Sigmoid colon (tissue), 7 donors: Measurements from ENCODE around the gene TLCD1. TPM values are rescaled to one million over a fixed set of nuclear protein-coding genes. Genes with fewer than 3 reads are reported as not detected.
"Not testable (repeated sequence)": the region's sequence is repeated elsewhere in the genome, so short reads cannot be mapped to it uniquely, and the experiment has no call there.

Source experiments
- DNase-seq: peaks from one replicate; pipeline ENCODE4 v3.0.0-alpha.2; 2019
- H3K27ac ChIP-seq, 4 donors: fragments of 200-600 bp; sonication (generic); one replicate each; pipeline ENCODE4 v1.5.1; 2016 to 2019; ENCODE audit warnings: mild to moderate bottlenecking in 1 of 4
- H3K27me3 ChIP-seq, 3 donors: fragments of 200-600 bp; sonication (generic); one replicate each; pipeline ENCODE4 v1.5.1; 2019; ENCODE audit warnings: mild to moderate bottlenecking in 1 of 3
- H3K36me3 ChIP-seq, 4 donors: fragments of 200-600 bp; sonication (generic); one replicate each; pipeline ENCODE4 v1.5.1; 2016 to 2019
- H3K4me1 ChIP-seq, 4 donors: fragments of 200-600 bp; sonication (generic); one replicate each; pipeline ENCODE4 v1.5.1; 2017 to 2019
- H3K4me3 ChIP-seq, 4 donors: fragments of 200-600 bp; sonication (generic); one replicate each; pipeline ENCODE4 v1.5.1; 2017 to 2019; ENCODE audit warnings: mild to moderate bottlenecking in 2 of 4, moderate library complexity in 1 of 4
- H3K9me3 ChIP-seq, 4 donors: fragments of 200-600 bp in 3 of 4; sonication (generic) in 3 of 4; one replicate each; pipeline versions ENCODE4 v1.5.1 to v1.6.1; 2013 to 2019
- CTCF ChIP-seq, 4 experiments: fragments of 450-650 bp in 3 of 4; fragments of 200-600 bp in 1 of 4; IDR thresholded peaks; one replicate each; pipeline ENCODE4 v1.5.1; 2016 to 2019; ENCODE audit warnings: antibody characterized with exemption in 4 of 4, mild to moderate bottlenecking in 3 of 4, moderate library complexity in 2 of 4
- EP300 ChIP-seq, 4 donors: sonication (generic); formaldehyde crosslinking; IDR thresholded peaks; one replicate each; pipeline ENCODE4 v1.6.1; 2017; ENCODE audit warnings: antibody characterized with exemption in 4 of 4
- POLR2A ChIP-seq, 2 donors: fragments of 450-650 bp; IDR thresholded peaks; one replicate each; pipeline ENCODE4 v1.6.1; 2016; ENCODE audit warnings: antibody characterized with exemption in 2 of 2, mild to moderate bottlenecking in 2 of 2, moderate library complexity in 2 of 2
- POLR2AphosphoS5 ChIP-seq, 4 donors: sonication (generic); formaldehyde crosslinking; IDR thresholded peaks; one replicate each; pipeline ENCODE4 v1.6.1; 2017; ENCODE audit warnings: antibody characterized with exemption in 4 of 4
- WGBS, 2 donors: extraction: QIAGEN DNeasy Blood & Tissue Kit; methylation state at CpG; one replicate each; pipeline ENCODE4 v1.1.7; 2013; 5-methylcytosine and 5-hydroxymethylcytosine counted together
- intact Hi-C: fragments of 100-400 bp; cut with DNase I; formaldehyde crosslinking; loops from one replicate; pipeline ENCODE4 v1.15.1; 2023
- polyA plus RNA-seq, 3 donors: library from polyadenylated mRNA; stranded (reverse); fragments of 200-250 nt; gene quantifications; one replicate each; pipeline ENCODE4 v1.2.3, GENCODE V29; 2013
- total RNA-seq, 4 donors: library from RNA; depleted of rRNA; stranded (reverse); fragments of >200 nt; gene quantifications; one replicate each; pipeline ENCODE4 v1.1.0, GENCODE V29; 2016
- donor health status: healthy with polysubstance abuse.
- donor health status: Bipolar disorder and iron deficiency.
- donor health status: healthy.

TLCD1 gene
- total and polyA plus RNA-seq, 7 donors: 0.66 to 14.2 (median 2.1) TPM; not detected in 2

GRCh38 chr17:28720997-28721329, 5.1 kb downstream of the TLCD1 start:
- H3K4me1 ChIP-seq: peaks cover 0 to 75% (median 59%) of the 10 kb centered on the region in 4 donors
- not testable (repeated sequence) for H3K27me3 ChIP-seq, H3K9me3 ChIP-seq
- H3K36me3 ChIP-seq: peaks cover 17 to 38% (median 27%) of the 10 kb centered on the region in 4 donors
- peak; percentile 63 for DNase-seq
- H3K27ac ChIP-seq: peak overlapping the region in 3 of 4 donors; percentile 94 to 95 (median 94)
- WGBS, 2 donors: 7 to 33% methylated on average over 19 of the region's 19 CpGs
- intact Hi-C loops: loop anchor here (10.0 kb wide), 1 partner anchor 574 kb away; the partner anchor contains the start of gene NUFIP2
- TF ChIP-seq CTCF (IDR thresholded peaks at IDR 0.05): peak in 1 of 4 experiments; percentile 4
- peak overlapping the region; percentile 73 to 95 (median 84) for H3K4me3 ChIP-seq

- Histone ChIP-seq H3K4me1 (peaks cover 0 to 72% (median 57%) of the 10 kb centered on the region in 4 donors), H3K4me3 (peak overlapping the region; percentile 73 to 95 (median 84)), H3K9me3 (no peaks in the 10 kb centered on the region), H3K36me3 (peaks cover 17 to 43% (median 29%) of the 10 kb centered on the region in 4 donors), H3K27me3 (peaks cover 0 to 1% (median 0%) of the 10 kb centered on the region in 3 donors), H3K27ac (peak overlapping the region; percentile 91 to 95 (median 94))
- intact Hi-C loops: loop anchor here (10.0 kb wide), 1 partner anchor 574 kb away; the partner anchor contains the start of gene NUFIP2
- TF ChIP-seq EP300 (IDR thresholded peaks at IDR 0.05) (no peak), CTCF (IDR thresholded peaks at IDR 0.05) (peak in 1 of 4 experiments; percentile 6)
- WGBS, 2 donors: 1 to 3% methylated on average over 30 of the region's 30 CpGs
- no peak for DNase-seq
Observed at GRCh38 chr17:28720247-28720996, 5.6 kb downstream of the TLCD1 start.

GRCh38 chr17:28719021-28719433, 7.0 kb downstream of the TLCD1 start:
- H3K36me3 ChIP-seq: peaks cover 17 to 49% (median 39%) of the 10 kb centered on the region in 4 donors

GRCh38 chr17:28718333-28719020, 7.6 kb downstream of the TLCD1 start:
- peaks cover 15 to 49% (median 36%) of the 10 kb centered on the region in 4 donors for H3K36me3 ChIP-seq
- no peaks in the 10 kb centered on the region for H3K27me3 ChIP-seq
- no peak for DNase-seq
- no peak for TF ChIP-seq CTCF (IDR thresholded peaks at IDR 0.05)
- no peak for TF ChIP-seq EP300 (IDR thresholded peaks at IDR 0.05)
- TF ChIP-seq POLR2A (IDR thresholded peaks at IDR 0.05): no peak
- no peak for TF ChIP-seq POLR2AphosphoS5 (IDR thresholded peaks at IDR 0.05)
- 59 to 73% methylated on average over 18 of the region's 18 CpGs for WGBS, 2 donors
- peak overlapping the region; percentile 66 to 83 (median 78) for H3K4me3 ChIP-seq
- H3K27ac ChIP-seq: peak overlapping the region; percentile 91 to 95 (median 94)
- intact Hi-C loops: no loop called here
- H3K4me1 ChIP-seq: peaks cover 0 to 68% (median 54%) of the 10 kb centered on the region in 4 donors
- no peaks in the 10 kb centered on the region for H3K9me3 ChIP-seq

More at GRCh38 chr17:28719021-28719433, 7.0 kb downstream of the TLCD1 start:
- Histone ChIP-seq H3K27ac (peak overlapping the region; percentile 91 to 95 (median 94)), H3K4me1 (peaks cover 0 to 68% (median 54%) of the 10 kb centered on the region in 4 donors), H3K27me3 (no peaks in the 10 kb centered on the region), H3K4me3 (peak overlapping the region; percentile 73 to 95 (median 84)), H3K9me3 (no peaks in the 10 kb centered on the region)
- no peak for DNase-seq
- intact Hi-C loops: no loop called here
- 20 to 41% methylated on average over 18 of the region's 18 CpGs for WGBS, 2 donors
- no peak for TF ChIP-seq CTCF (IDR thresholded peaks at IDR 0.05)
- TF ChIP-seq POLR2AphosphoS5 (IDR thresholded peaks at IDR 0.05): peak in 1 of 4 donors; percentile 49
